Upper lobe of left lung (tissue), 6 donors: ENCODE data around the gene OR52A1. TPM values are rescaled to one million over a fixed set of nuclear protein-coding genes. Genes with fewer than 3 reads are reported as not detected.
"Not testable (repeated sequence)": the region's sequence is repeated elsewhere in the genome, so short reads cannot be mapped to it uniquely, and the experiment has no call there.

Source experiments
- ATAC-seq, 2 donors: fragments of 200-7000 bp; cut with Tn5 transposase; one replicate each; pipeline ENCODE4 v1.9.1; 2022; ENCODE audit warnings: mild to moderate bottlenecking in 2 of 2, moderate library complexity in 2 of 2; ENCODE audit not compliant: low FRiP score in 2 of 2
- DNase-seq, 2 donors: peaks; one replicate each; pipeline ENCODE4 v3.0.0-alpha.2; 2019 to 2020
- H3K27ac ChIP-seq, 4 donors: fragments of 200-600 bp; sonication (generic); one replicate each; pipeline ENCODE4 v1.5.1; 2016 to 2019
- H3K27me3 ChIP-seq, 4 donors: fragments of 200-600 bp; sonication (generic); one replicate each; pipeline ENCODE4 v1.5.1; 2017 to 2019
- H3K36me3 ChIP-seq, 4 donors: fragments of 200-600 bp; sonication (generic); one replicate each; pipeline ENCODE4 v1.5.1; 2016 to 2019
- H3K4me1 ChIP-seq, 4 donors: fragments of 200-600 bp; sonication (generic); one replicate each; pipeline ENCODE4 v1.5.1; 2018 to 2019
- H3K4me3 ChIP-seq, 4 donors: fragments of 200-600 bp; sonication (generic); one replicate each; pipeline ENCODE4 v1.5.1; 2017 to 2019; ENCODE audit warnings: mild to moderate bottlenecking in 2 of 4, moderate library complexity in 1 of 4
- H3K9me3 ChIP-seq, 4 donors: fragments of 200-600 bp; sonication (generic); one replicate each; pipeline ENCODE4 v1.5.1; 2018 to 2019
- CTCF ChIP-seq, 6 experiments: fragments of 450-650 bp in 4 of 6; fragments of 200-600 bp in 2 of 6; sonication (generic) in 2 of 6; IDR thresholded peaks; one replicate each; pipeline ENCODE4 v1.5.1; 2016 to 2019; ENCODE audit warnings: antibody characterized with exemption in 6 of 6
- EP300 ChIP-seq, 4 donors: sonication (generic); formaldehyde crosslinking; IDR thresholded peaks; one replicate each; pipeline ENCODE4 v1.5.1; 2017; ENCODE audit warnings: antibody characterized with exemption in 4 of 4, control low read depth in 2 of 4
- POLR2A ChIP-seq, 4 donors: fragments of 450-650 bp; IDR thresholded peaks; one replicate each; pipeline ENCODE4 v1.5.1; 2016 to 2017; ENCODE audit warnings: antibody characterized with exemption in 4 of 4, mild to moderate bottlenecking in 2 of 4
- POLR2AphosphoS5 ChIP-seq, 2 donors: sonication (generic); formaldehyde crosslinking; IDR thresholded peaks; one replicate each; pipeline ENCODE4 v1.5.1; 2017; ENCODE audit warnings: antibody characterized with exemption in 2 of 2
- WGBS, 2 donors: methylation state at CpG; one replicate each; pipeline ENCODE4 v1.1.5; 2017 to 2018; 5-methylcytosine and 5-hydroxymethylcytosine counted together
- total RNA-seq, 6 donors: library from RNA; depleted of rRNA in 4 of 6; stranded (reverse); fragments of >200 nt in 4 of 6; gene quantifications; one replicate each; pipeline versions ENCODE4 v1.1.0 to v1.2.1, GENCODE V29; 2016 to 2021
- donor health status: DM: no; HTN: no; CAD: no; lungs with moderate emphysema.
- donor health status: DM: no; HTN: yes; CAD: no; lungs with severe emphysema.

The OR52A1 gene
- total RNA-seq, 6 donors from 2014 or later, result not detected

- WGBS, 2 donors, result 59% methylated on average over 3 of the region's 3 CpGs
- no peaks in the 10 kb centered on the region for H3K4me1 ChIP-seq
- no peak for TF ChIP-seq POLR2A (IDR thresholded peaks at IDR 0.05)
- no peak for TF ChIP-seq EP300 (IDR thresholded peaks at IDR 0.05)
- no peak for TF ChIP-seq POLR2AphosphoS5 (IDR thresholded peaks at IDR 0.05)
- TF ChIP-seq CTCF (IDR thresholded peaks at IDR 0.05), result no peak
Measured at GRCh38 chr11:5153574-5154431, 754 bp downstream of the OR52A1 start.

GRCh38 chr11:5151713-5152153 is 2.8 kb downstream of the OR52A1 start:
- Histone ChIP-seq H3K36me3 (no peaks in the 10 kb centered on the region), H3K9me3 (no peaks in the 10 kb centered on the region), H3K27me3 (no peaks in the 10 kb centered on the region), H3K4me3 (no peak overlapping the region), H3K4me1 (no peaks in the 10 kb centered on the region), H3K27ac (no peak overlapping the region)
- WGBS, 2 donors, result 56 to 58% methylated on average over 3 of the region's 3 CpGs
- DNase-seq, result no peak
- no peak for TF ChIP-seq EP300 (IDR thresholded peaks at IDR 0.05)
- TF ChIP-seq POLR2A (IDR thresholded peaks at IDR 0.05), result no peak
- no peak for TF ChIP-seq CTCF (IDR thresholded peaks at IDR 0.05)
- TF ChIP-seq POLR2AphosphoS5 (IDR thresholded peaks at IDR 0.05), result no peak
- no peak for ATAC-seq

More at GRCh38 chr11:5153574-5154431, 754 bp downstream of the OR52A1 start:
- Histone ChIP-seq H3K27ac (no peak overlapping the region), H3K36me3 (no peaks in the 10 kb centered on the region), H3K9me3 (no peaks in the 10 kb centered on the region), H3K27me3 (no peaks in the 10 kb centered on the region), H3K4me3 (no peak overlapping the region)
- DNase-seq (no peak), ATAC-seq (no peak)

GRCh38 chr11:5144206-5144605 is 10.4 kb downstream of the OR52A1 start:
- not testable (repeated sequence) for ATAC-seq

GRCh38 chr11:5137996-5138395 is 16.6 kb downstream of the OR52A1 start, which contains the start of gene OR52A5:
Gene OR52A5, minus strand, starts transcription at chr11:5138356. Its CDS starts 5,714 bp downstream, at chr11:5132642.
- no peaks in the 10 kb centered on the region for H3K27me3 ChIP-seq
- H3K27ac ChIP-seq, result no peak within 1 kb of the TSS
- H3K4me3 ChIP-seq, result no peak within 1 kb of the TSS
- ATAC-seq, result no peak
- no peaks in the 10 kb centered on the region for H3K36me3 ChIP-seq
- no peaks in the 10 kb centered on the region for H3K9me3 ChIP-seq
- WGBS, 2 donors, result 82 to 89% methylated on average over 2 of the region's 2 CpGs
- H3K4me1 ChIP-seq, result no peaks in the 10 kb centered on the region
- TF ChIP-seq POLR2A (IDR thresholded peaks at IDR 0.05) (no peak), POLR2AphosphoS5 (IDR thresholded peaks at IDR 0.05) (no peak), EP300 (IDR thresholded peaks at IDR 0.05) (no peak), CTCF (IDR thresholded peaks at IDR 0.05) (no peak)
- no peak for DNase-seq

More at GRCh38 chr11:5144206-5144605, 10.4 kb downstream of the OR52A1 start:
- H3K4me1 ChIP-seq, H3K27ac ChIP-seq, H3K4me3 ChIP-seq, H3K9me3 ChIP-seq, H3K27me3 ChIP-seq, DNase-seq, H3K36me3 ChIP-seq: not testable (repeated sequence)
- WGBS, 2 donors, result 87 to 88% methylated on average over 5 to 15 of the region's 21 CpGs

- Histone ChIP-seq H3K27me3 (no peaks in the 10 kb centered on the region), H3K27ac (no peak overlapping the region), H3K4me3 (no peak overlapping the region), H3K4me1 (no peaks in the 10 kb centered on the region), H3K36me3 (no peaks in the 10 kb centered on the region), H3K9me3 (no peaks in the 10 kb centered on the region)
- TF ChIP-seq CTCF (IDR thresholded peaks at IDR 0.05), result no peak
- no peak for TF ChIP-seq EP300 (IDR thresholded peaks at IDR 0.05)
- no peak for TF ChIP-seq POLR2A (IDR thresholded peaks at IDR 0.05)
- no peak for TF ChIP-seq POLR2AphosphoS5 (IDR thresholded peaks at IDR 0.05)
- 29 to 47% methylated on average over 1 of the region's 1 CpG for WGBS, 2 donors
- no peak for DNase-seq
- ATAC-seq, result no peak
Measured at GRCh38 chr11:5137014-5137413, 17.5 kb downstream of the OR52A1 start.
